ENCODE measurements around the gene CSMD2.

GRCh38 chr1:34049994-34050393 lies 115.0 kb downstream of the CSMD2 start:
- TF ChIP-seq RAD21 (IDR thresholded peaks at IDR 0.05; ENCODE audit: low read length) (no peak), NRF1 (IDR thresholded peaks at IDR 0.05; ENCODE audit: low read depth, low read length) (no peak)
